Stimulated activated naive B cell treated with anti-CD40 and anti-IgM and Interleukin-4, amounts not matched to agents 10 μg/mL and 1 μg/mL and 100 μg/mL, for 72 hours (primary cell): Measurements from ENCODE around the gene CDH13.

Experiments
- ATAC-seq, 2 donors: fragments of 150-1000 bp; cut with Tn5 transposase; replicated peaks; 2 replicates each; pipeline ENCODE4 v1.10.0; 2021; ENCODE audit warnings: moderate library complexity in 1 of 2
- DNase-seq: peaks from one replicate; pipeline ENCODE4 v3.0.0; 2021
- H3K27ac Mint-ChIP-seq: one replicate; pipeline ENCODE4 v1.8.0; 2022; ENCODE audit warnings: mild to moderate bottlenecking, mixed read lengths
- H3K27me3 Mint-ChIP-seq, 2 donors: one replicate each; pipeline ENCODE4 v1.8.0; 2022; ENCODE audit warnings: mixed read lengths in 2 of 2
- H3K36me3 Mint-ChIP-seq, 2 donors: one replicate each; pipeline ENCODE4 v1.8.0; 2022; ENCODE audit warnings: mixed read lengths in 2 of 2, mild to moderate bottlenecking in 1 of 2
- H3K4me1 Mint-ChIP-seq, 2 donors: one replicate each; pipeline ENCODE4 v1.8.0; 2022; ENCODE audit warnings: mixed read lengths in 2 of 2, mild to moderate bottlenecking in 1 of 2
- H3K4me3 Mint-ChIP-seq, 2 donors: one replicate each; pipeline ENCODE4 v1.8.0; 2022; ENCODE audit warnings: mild to moderate bottlenecking in 2 of 2, mixed read lengths in 2 of 2, moderate library complexity in 1 of 2
- H3K9me3 Mint-ChIP-seq, 2 donors: one replicate each; pipeline ENCODE4 v1.8.0; 2022; ENCODE audit warnings: mixed read lengths in 2 of 2, mild to moderate bottlenecking in 1 of 2

The CDH13 gene

DNA sequence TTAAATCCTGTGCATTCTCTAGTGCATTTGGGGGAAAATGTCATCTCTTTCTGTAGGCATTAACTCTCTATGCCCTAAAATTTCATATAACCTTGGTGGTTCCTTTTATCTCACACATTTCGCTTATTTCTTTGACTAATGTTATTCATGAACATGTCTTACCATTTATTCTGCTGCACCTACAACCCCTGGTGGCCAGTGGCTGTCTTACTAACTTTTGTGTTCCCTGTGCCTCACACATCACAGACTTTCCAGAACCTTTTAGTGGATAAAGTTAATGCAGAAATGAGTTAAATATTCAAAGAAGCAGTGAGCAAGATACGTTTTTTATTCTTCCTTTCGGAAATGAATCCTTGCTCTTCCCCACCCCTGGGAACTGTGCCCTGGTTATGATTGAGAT lies 111.9 kb downstream of the CDH13 start:
- Mint-ChIP-seq H3K27ac (no peak overlapping the region), H3K36me3 (no peaks in the 10 kb centered on the region), H3K9me3 (no peaks in the 10 kb centered on the region), H3K4me3 (no peak overlapping the region), H3K4me1 (peaks cover 0 to 3% of the 10 kb centered on the region in 2 donors), H3K27me3 (peaks cover 8 to 12% of the 10 kb centered on the region in 2 donors)
- no peak for DNase-seq
- ATAC-seq: no peak

DNA sequence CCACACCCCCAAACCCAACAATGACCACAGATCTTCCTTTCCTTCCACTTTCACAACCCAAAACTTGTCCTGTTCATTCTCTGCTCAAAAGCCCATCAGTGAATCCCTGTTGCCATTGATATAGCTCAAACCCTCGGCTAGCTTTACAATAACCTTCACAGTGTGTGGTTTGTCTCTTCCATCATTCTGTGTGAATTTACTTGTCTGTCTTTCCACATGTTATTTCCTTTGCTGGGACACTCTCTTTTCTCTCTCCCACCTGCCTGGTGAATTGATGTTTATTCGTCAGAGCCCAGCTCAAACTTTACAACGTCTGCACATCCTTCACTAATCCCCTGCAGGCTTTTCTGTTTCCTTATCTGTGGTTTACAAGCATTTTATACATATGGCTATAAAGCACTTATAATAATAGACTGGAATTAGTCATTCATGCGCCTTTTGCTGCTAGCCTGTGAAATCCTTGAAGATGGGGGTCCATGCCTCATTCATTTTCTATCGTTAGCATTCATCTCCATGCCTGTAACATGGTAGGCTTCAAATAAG lies 114.4 kb downstream of the CDH13 start:
- H3K4me1 Mint-ChIP-seq: peaks cover 0 to 2% of the 10 kb centered on the region in 2 donors
- no peaks in the 10 kb centered on the region for H3K9me3 Mint-ChIP-seq
- H3K36me3 Mint-ChIP-seq: no peaks in the 10 kb centered on the region
- peaks cover 8 to 13% of the 10 kb centered on the region in 2 donors for H3K27me3 Mint-ChIP-seq
- H3K27ac Mint-ChIP-seq: no peak overlapping the region
- DNase-seq (no peak), ATAC-seq (no peak)
- no peak overlapping the region for H3K4me3 Mint-ChIP-seq

DNA sequence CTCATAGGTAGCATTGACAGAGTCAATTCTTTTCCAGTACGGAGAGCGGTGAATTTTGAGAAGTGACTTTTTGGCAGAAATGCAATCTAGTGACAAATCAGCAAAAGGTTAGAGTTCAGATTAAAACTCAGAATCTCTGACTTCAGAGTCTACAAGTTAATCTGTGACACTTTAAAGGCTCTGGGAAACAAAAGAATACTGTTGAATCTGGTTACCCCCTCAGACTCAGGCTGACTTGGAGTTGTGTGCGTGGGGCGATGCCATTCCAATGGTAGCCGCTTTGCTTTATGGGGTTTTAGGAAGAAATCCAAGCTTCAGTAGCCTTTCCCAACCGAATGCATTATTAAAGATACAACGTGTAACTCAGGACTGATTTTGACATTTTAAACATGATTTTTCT lies 118.2 kb downstream of the CDH13 start:
- Mint-ChIP-seq H3K27ac (no peak overlapping the region), H3K27me3 (peaks cover 10 to 13% of the 10 kb centered on the region in 2 donors), H3K9me3 (no peaks in the 10 kb centered on the region), H3K4me3 (no peak overlapping the region), H3K4me1 (no peaks in the 10 kb centered on the region), H3K36me3 (no peaks in the 10 kb centered on the region)
- ATAC-seq: no peak
- no peak for DNase-seq

DNA sequence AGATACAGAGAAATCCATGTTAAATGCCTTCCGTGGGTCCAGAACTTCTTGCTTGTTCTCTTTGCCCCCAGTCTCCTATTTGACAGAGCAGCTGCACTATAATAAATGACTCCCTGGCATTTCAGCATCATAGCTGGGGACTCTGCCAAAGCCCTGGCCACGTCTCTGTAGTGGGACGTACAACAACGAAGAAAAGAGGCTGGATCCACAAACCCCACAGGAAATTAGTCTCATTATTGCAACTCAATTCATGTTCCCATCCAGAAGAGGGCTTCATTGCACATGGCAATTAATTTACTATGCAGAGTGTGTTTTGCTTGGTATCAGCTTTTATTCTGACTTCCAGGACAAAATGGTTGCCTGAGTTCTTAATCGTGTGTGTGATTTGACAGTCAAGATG lies 121.3 kb downstream of the CDH13 start:
- Mint-ChIP-seq H3K4me1 (peaks cover 0 to 1% of the 10 kb centered on the region in 2 donors), H3K36me3 (no peaks in the 10 kb centered on the region), H3K27me3 (peaks cover 5% of the 10 kb centered on the region in 2 donors), H3K27ac (no peak overlapping the region), H3K9me3 (no peaks in the 10 kb centered on the region), H3K4me3 (no peak overlapping the region)
- DNase-seq (no peak), ATAC-seq (no peak)

DNA sequence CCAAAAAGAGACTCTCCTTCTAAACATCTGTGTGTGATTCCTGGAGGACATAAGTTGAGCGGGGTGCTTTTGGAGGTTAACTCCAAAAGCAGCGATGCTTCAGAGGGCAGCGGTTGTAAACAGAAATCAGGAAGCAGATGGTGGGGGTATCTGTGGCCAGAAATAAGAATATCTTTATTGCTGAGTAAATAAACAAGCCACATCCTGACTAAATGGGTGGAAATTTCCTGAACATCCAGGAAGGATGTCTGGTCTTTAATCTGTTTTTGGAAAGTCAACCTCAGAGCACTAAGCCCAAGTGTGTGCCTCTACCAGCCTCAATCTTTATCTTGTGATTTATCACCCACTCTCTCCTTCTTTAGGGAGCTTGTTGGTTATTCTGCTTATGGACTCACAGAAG lies 123.3 kb downstream of the CDH13 start:
- no peak overlapping the region for H3K4me3 Mint-ChIP-seq

DNA sequence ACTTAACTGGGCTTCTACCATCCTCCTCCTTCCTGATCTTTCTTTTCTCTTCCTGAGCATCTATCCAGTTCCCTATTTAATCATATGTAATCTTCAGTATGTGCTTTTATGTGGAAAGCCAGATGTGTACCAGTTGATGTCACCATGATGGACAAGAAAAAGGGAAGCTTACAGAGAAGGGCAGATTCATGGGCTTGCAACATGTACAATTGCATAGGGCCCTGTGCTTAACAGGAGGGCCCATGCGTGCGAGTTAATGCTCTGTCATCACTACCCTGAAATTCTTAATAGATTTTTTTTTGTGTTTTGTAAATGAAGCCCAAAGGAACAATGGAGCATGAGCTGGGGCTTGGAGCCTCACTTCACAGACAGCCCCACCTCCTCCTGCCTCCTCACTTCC lies 124.3 kb downstream of the CDH13 start:
- no peak overlapping the region for H3K27ac Mint-ChIP-seq

More for the DNA sequence above, 123.3 kb downstream of the CDH13 start:
- Mint-ChIP-seq H3K36me3 (no peaks in the 10 kb centered on the region), H3K27me3 (peaks cover 5% of the 10 kb centered on the region in 2 donors), H3K9me3 (no peaks in the 10 kb centered on the region), H3K27ac (no peak overlapping the region), H3K4me1 (peaks cover 0 to 1% of the 10 kb centered on the region in 2 donors)
- DNase-seq (no peak), ATAC-seq (no peak)

DNA sequence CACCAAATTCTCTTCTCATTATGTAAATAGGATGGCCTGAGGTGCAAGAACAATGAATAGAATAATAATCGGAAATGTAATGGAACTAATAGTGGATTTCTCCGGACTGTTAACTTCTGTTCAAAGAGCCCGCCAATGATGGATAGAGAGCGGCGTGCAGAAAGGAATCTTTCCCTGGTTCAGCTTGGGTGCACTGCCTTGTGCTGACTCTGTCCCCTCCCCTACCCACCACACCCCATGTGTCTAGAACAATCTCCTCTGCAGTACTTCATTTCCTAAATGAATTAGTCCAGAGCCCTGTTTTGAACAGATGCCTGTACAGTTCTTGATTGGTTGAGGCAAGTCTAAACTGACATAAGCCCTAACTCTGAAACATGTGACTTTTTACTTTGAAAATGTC lies 125.4 kb downstream of the CDH13 start:
- Mint-ChIP-seq H3K27ac (no peak overlapping the region), H3K4me3 (no peak overlapping the region), H3K36me3 (no peaks in the 10 kb centered on the region), H3K27me3 (peaks cover 5% of the 10 kb centered on the region in 2 donors), H3K4me1 (peaks cover 0 to 3% of the 10 kb centered on the region in 2 donors), H3K9me3 (no peaks in the 10 kb centered on the region)
- ATAC-seq (no peak), DNase-seq (no peak)

More for the DNA sequence above, 124.3 kb downstream of the CDH13 start:
- H3K9me3 Mint-ChIP-seq: no peaks in the 10 kb centered on the region
- H3K4me3 Mint-ChIP-seq: no peak overlapping the region
- ATAC-seq (no peak), DNase-seq (no peak)
- peaks cover 0 to 3% of the 10 kb centered on the region in 2 donors for H3K4me1 Mint-ChIP-seq
- H3K36me3 Mint-ChIP-seq: no peaks in the 10 kb centered on the region
- H3K27me3 Mint-ChIP-seq: peaks cover 5% of the 10 kb centered on the region in 2 donors

DNA sequence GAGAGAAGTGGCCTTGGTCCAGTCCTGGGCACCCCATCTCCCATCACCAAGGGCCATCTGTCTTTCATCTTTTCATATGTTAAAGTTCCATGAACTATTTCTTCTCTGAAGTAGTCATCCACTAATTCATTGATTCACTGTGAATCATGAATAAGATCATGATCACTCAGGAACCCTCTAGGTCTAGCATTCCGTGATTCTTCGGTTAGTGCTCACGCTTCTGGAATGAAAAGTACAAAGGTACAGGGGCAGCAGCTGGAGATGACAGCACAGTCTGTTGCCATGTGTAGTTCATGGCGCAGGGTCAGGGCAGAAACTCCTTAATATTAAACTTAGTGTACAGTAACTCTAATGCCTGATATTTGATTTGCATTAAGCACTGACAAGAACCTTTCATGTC lies 127.1 kb downstream of the CDH13 start:
- DNase-seq (no peak), ATAC-seq (no peak)
- peaks cover 0 to 3% of the 10 kb centered on the region in 2 donors for H3K4me1 Mint-ChIP-seq
- no peaks in the 10 kb centered on the region for H3K9me3 Mint-ChIP-seq
- no peaks in the 10 kb centered on the region for H3K36me3 Mint-ChIP-seq
- no peak overlapping the region for H3K4me3 Mint-ChIP-seq
- peaks cover 5% of the 10 kb centered on the region in 2 donors for H3K27me3 Mint-ChIP-seq
- no peak overlapping the region for H3K27ac Mint-ChIP-seq

DNA sequence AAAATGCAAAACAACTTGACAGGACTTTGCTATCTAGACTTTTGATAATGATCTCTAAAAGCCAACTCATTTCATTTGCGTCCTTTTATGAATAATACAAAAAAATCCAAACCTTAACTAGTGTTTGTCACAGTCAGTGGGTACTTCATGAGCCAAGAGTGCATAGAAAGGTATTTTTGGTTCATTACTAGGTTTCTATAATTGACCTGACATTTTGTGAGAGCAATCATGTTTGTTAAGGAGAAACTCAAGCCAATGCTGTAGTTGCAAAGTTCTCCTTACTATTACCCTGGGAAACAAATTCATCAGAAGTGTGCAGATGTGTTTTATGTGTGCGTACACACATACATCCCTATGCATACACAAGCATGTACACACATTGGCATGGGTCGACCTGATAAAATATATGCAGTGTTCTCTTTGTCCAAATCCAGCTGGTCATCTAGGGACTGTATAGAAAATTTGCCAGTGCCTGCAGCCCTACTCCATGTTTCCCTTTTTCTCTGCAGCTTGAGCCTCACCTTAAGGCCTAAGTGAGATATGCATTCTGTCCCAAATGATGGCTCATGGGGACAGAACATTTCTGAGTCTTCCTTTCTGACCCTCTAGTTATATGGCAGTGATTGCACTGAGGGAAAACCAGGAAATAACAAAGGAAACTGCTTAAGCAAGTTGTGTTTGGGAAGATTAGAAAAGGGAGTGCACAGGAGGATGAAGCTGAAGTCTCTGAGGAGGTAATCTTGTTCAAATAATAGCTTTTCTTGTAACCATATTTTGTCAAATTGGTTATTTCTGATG lies 128.1 kb downstream of the CDH13 start:
- ATAC-seq (no peak), DNase-seq (no peak)
- Mint-ChIP-seq H3K36me3 (no peaks in the 10 kb centered on the region), H3K9me3 (no peaks in the 10 kb centered on the region), H3K27ac (no peak overlapping the region), H3K27me3 (peaks cover 5 to 7% of the 10 kb centered on the region in 2 donors), H3K4me1 (peaks cover 0 to 3% of the 10 kb centered on the region in 2 donors), H3K4me3 (no peak overlapping the region)

DNA sequence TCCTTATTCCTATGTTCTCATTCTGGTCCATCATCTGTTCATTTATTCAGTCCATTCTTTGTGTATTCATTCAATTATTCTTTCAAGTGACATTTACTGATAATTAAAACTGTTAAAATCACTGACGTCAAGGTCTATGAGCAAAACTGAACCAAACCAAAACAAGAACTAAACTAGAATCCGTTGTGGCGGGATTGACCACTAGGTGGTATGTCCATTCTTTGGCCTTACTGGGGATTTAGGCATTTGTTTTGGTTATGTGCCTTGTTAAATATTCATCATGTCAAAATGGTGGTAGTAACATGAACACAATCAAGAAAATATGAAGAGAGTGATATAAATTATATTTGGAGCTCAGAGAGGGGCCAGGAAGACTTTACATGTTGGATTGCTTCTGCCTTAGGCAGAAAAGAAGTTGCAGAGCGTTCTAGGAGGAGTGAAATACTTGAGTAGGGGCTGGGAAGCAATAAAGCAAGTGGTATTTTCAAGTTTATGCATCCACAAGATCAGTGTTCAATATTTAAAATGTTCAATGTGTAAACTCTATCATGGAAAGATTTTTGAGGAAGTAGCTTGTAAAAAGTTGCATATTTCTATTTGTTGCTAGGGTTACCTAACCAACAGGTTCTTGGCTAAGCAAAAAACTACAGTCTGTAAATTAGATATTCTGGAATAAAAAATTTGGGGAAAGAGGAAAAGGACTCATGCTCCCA lies 129.0 kb downstream of the CDH13 start:
- H3K4me3 Mint-ChIP-seq: no peak overlapping the region
- H3K9me3 Mint-ChIP-seq: no peaks in the 10 kb centered on the region
- H3K27ac Mint-ChIP-seq: no peak overlapping the region
- ATAC-seq (no peak), DNase-seq (no peak)
- peaks cover 0 to 5% of the 10 kb centered on the region in 2 donors for H3K4me1 Mint-ChIP-seq
- H3K36me3 Mint-ChIP-seq: no peaks in the 10 kb centered on the region
- H3K27me3 Mint-ChIP-seq: peaks cover 5 to 7% of the 10 kb centered on the region in 2 donors

DNA sequence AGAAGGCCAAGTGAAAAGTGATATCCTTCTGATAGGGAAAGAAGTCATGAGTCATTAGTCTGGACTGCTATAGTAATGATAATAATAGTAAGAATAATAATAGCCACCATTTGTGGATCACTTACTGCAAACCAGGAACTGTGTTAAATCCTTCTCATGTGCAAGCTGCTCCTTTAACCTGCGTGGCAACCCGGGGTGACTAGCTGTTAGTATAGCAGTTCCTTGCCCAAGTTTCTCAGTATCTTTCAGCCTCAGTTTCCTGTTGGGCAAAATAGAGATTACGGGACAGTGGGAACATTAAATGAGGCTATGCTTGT lies 129.5 kb downstream of the CDH13 start:
- no peak for ATAC-seq
- Mint-ChIP-seq H3K36me3 (no peaks in the 10 kb centered on the region), H3K4me1 (peaks cover 0 to 4% of the 10 kb centered on the region in 2 donors), H3K27ac (no peak overlapping the region), H3K9me3 (no peaks in the 10 kb centered on the region), H3K4me3 (no peak overlapping the region), H3K27me3 (peaks cover 5 to 7% of the 10 kb centered on the region in 2 donors)
- no peak for DNase-seq

DNA sequence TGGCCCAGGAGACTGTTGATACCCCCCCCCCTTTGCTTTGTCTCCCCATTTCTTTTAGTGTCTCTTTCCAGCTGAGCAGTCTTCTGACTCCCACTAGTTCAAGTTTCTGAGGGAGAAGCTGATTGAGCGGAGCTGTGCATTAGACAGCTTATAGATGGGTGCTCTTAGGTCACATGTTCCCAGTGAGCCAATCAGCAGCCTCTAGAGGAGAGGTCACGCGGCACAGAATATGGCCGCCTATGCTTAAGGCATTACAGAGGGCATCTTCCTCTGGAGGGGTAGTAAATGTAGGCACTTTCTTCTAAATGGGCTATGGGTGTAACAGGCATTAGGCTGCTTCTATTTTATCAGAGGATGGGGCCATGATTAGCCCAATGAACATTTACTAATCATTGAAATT lies 131.6 kb downstream of the CDH13 start:
- Mint-ChIP-seq H3K9me3 (no peaks in the 10 kb centered on the region), H3K36me3 (no peaks in the 10 kb centered on the region), H3K27ac (no peak overlapping the region), H3K4me3 (no peak overlapping the region), H3K4me1 (peaks cover 7 to 11% of the 10 kb centered on the region in 2 donors), H3K27me3 (peaks cover under 1 to 7% of the 10 kb centered on the region in 2 donors)
- ATAC-seq (no peak), DNase-seq (no peak)

DNA sequence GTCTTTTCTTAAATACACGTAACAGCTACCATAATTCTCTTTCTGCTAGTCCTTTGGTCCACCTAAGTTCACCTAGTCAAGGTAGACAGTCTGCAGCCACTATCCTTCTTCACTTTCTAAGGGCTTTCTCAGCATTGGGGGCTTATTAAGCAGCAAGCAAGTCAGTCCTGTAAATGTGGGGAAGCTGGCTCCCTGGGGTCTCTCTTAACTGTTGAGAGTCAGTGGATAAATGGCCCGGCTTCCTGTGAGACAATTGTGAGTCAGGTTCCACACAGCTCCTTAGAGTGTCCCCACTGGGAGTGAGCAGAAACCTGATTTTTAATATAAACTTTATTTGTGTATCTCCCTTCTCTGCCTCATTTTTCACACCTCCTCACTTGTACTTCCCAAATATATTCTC lies 132.1 kb downstream of the CDH13 start:
- Mint-ChIP-seq H3K9me3 (no peaks in the 10 kb centered on the region), H3K36me3 (no peaks in the 10 kb centered on the region), H3K4me3 (no peak overlapping the region), H3K27me3 (peaks cover 0 to 7% of the 10 kb centered on the region in 2 donors), H3K4me1 (peaks cover 7 to 11% of the 10 kb centered on the region in 2 donors), H3K27ac (no peak overlapping the region)
- ATAC-seq (no peak), DNase-seq (no peak)

DNA sequence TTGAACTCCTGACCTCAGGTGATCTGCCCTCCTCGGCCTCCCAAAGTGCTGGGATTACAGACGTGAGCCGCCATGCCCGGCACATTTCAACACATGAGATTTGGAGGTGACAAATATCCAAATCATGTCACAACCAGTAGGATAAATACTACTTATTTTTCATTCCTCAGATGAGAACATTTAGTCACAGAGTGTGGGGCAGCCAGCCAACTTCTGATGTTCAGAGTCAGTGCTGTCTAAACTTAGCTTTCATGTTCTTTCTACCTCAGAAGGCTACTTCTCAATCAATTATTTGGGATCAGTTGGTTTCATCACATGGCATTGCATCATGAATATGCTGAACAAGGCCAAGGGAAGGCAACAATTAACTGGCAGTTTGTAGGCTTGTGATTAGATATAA lies 134.5 kb downstream of the CDH13 start:
- DNase-seq: no peak
- H3K4me3 Mint-ChIP-seq: no peak overlapping the region
- H3K9me3 Mint-ChIP-seq: no peaks in the 10 kb centered on the region
- peaks cover 0 to 7% of the 10 kb centered on the region in 2 donors for H3K27me3 Mint-ChIP-seq
- no peaks in the 10 kb centered on the region for H3K36me3 Mint-ChIP-seq
- no peak for ATAC-seq
- no peak overlapping the region for H3K27ac Mint-ChIP-seq
- peaks cover 5 to 11% of the 10 kb centered on the region in 2 donors for H3K4me1 Mint-ChIP-seq

DNA sequence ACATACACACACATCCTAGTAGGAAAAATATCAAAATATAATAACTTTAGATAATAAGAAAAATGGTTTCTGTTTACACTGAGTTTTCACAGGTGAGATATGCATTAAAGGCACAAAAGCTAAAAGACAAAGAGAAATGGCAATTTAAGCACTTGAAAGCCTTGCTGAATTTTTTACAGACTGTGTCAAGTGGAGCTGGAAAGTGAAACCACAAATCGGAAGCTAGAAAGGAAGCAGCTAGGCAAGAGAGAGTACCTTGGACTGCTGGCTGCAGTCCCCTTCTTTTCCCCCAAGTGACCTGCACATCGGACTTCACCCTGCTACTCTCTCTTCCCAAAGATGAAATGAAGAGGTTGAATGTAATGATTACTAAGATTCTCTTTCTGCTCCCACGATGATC lies 135.1 kb downstream of the CDH13 start:
- Mint-ChIP-seq H3K4me1 (peaks cover 5 to 11% of the 10 kb centered on the region in 2 donors), H3K27me3 (peaks cover 2 to 8% of the 10 kb centered on the region in 2 donors), H3K27ac (peak overlapping the region; percentile 6), H3K4me3 (no peak overlapping the region), H3K9me3 (no peaks in the 10 kb centered on the region), H3K36me3 (no peaks in the 10 kb centered on the region)
- DNase-seq (no peak), ATAC-seq (no peak)
